GM18909 (cell line): ENCODE results near the gene PCED1B.
"Not testable (repeated sequence)": the region's sequence is repeated elsewhere in the genome, so short reads cannot be mapped to it uniquely, and the experiment has no call there.

ENCODE experiments used
- ATAC-seq: cut with Tn5 transposase; IDR thresholded peaks from one replicate; pipeline ENCODE4 v1.9.1; 2021; ENCODE audit warnings: mild to moderate bottlenecking; ENCODE audit not compliant: unreplicated experiment, poor library complexity

The PCED1B gene

GRCh38 chr12:47265391-47265790 is 186.0 kb downstream of the PCED1B start:
- ATAC-seq = no peak

- ATAC-seq = no peak
Measured at GRCh38 chr12:47267571-47267970, 188.2 kb downstream of the PCED1B start.

- ATAC-seq = peak; percentile 86
Measured at GRCh38 chr12:47268501-47269454, 189.4 kb downstream of the PCED1B start.

GRCh38 chr12:47269916-47270315 is 190.5 kb downstream of the PCED1B start:
- no peak for ATAC-seq

- ATAC-seq = no peak
Measured at GRCh38 chr12:47270782-47271664, 191.6 kb downstream of the PCED1B start.

GRCh38 chr12:47271800-47272239 is 192.4 kb downstream of the PCED1B start:
- ATAC-seq = no peak

- ATAC-seq = no peak
Measured at GRCh38 chr12:47272412-47273190, 193.2 kb downstream of the PCED1B start.

- ATAC-seq = no peak
Measured at GRCh38 chr12:47273191-47273626, 193.8 kb downstream of the PCED1B start.

- no peak for ATAC-seq
Measured at GRCh38 chr12:47274760-47275159, 195.3 kb downstream of the PCED1B start.

GRCh38 chr12:47276253-47276620 is 196.8 kb downstream of the PCED1B start:
- ATAC-seq = no peak

- peak; percentile 95 for ATAC-seq
Measured at GRCh38 chr12:47276621-47277309, 197.3 kb downstream of the PCED1B start.

GRCh38 chr12:47277972-47278448 is 198.6 kb downstream of the PCED1B start:
- no peak for ATAC-seq

GRCh38 chr12:47279758-47280157 is 200.3 kb downstream of the PCED1B start:
- ATAC-seq = not testable (repeated sequence)

GRCh38 chr12:47280543-47281300 is 201.3 kb downstream of the PCED1B start:
- ATAC-seq = no peak

GRCh38 chr12:47281667-47282171 is 202.3 kb downstream of the PCED1B start:
- ATAC-seq = no peak

GRCh38 chr12:47282206-47282605 is 202.8 kb downstream of the PCED1B start:
- no peak for ATAC-seq
